WI38 (cell line): ENCODE results near the gene ITGA8.

Experiments
- H3K4me3 ChIP-seq: 2 replicates; pipeline ENCODE4 v1.5.1; 2011; ENCODE audit warnings: low read depth, mild to moderate bottlenecking, control low read depth, low read length
- TF ChIP-seq, protein P1 (sequence below): IDR thresholded peaks from 2 replicates; pipeline ENCODE4 v1.5.1; 2012; ENCODE audit warnings: low read depth, mild to moderate bottlenecking, control low read depth, low read length

Gene ITGA8

DNA sequence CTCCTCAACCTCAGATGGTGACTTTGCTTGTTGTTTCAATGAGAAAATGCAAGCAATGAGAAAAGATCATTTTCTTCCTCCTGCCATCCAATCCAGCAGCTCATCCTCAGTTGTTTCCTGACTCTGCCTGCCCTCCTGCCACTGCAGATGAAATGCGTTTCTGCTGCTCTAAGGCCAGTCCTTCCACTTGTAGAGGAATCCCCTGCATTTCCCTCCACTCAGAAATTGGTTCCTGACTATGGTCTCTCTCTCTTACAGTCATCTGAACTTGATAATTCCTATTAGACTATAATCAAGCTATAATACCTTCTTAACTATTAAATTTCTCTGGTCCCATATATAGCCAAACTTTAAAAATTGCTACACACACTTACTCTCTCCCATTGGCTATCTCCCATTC lies 14.4 kb downstream of the ITGA8 start:
- TF ChIP-seq, protein P1, sequence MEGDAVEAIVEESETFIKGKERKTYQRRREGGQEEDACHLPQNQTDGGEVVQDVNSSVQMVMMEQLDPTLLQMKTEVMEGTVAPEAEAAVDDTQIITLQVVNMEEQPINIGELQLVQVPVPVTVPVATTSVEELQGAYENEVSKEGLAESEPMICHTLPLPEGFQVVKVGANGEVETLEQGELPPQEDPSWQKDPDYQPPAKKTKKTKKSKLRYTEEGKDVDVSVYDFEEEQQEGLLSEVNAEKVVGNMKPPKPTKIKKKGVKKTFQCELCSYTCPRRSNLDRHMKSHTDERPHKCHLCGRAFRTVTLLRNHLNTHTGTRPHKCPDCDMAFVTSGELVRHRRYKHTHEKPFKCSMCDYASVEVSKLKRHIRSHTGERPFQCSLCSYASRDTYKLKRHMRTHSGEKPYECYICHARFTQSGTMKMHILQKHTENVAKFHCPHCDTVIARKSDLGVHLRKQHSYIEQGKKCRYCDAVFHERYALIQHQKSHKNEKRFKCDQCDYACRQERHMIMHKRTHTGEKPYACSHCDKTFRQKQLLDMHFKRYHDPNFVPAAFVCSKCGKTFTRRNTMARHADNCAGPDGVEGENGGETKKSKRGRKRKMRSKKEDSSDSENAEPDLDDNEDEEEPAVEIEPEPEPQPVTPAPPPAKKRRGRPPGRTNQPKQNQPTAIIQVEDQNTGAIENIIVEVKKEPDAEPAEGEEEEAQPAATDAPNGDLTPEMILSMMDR = no peak
- no peak overlapping the region for H3K4me3 ChIP-seq

DNA sequence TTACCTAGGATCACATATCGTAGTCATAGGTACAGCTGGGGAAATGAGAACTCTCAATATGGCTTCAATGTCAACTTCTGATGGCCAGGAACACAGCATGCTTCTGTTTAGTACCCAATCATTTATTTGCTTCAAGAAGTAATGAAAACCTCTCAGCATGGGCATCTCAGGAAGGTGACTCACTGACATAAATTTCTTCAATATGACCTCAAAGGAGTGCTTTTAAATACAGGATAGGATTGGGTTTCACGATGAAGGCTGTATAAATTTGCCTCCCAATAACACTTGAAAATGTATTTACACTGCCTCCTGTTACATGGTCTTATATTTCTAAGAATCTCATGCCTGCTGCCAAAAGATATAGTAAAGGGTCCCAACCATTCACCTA lies 15.1 kb downstream of the ITGA8 start:
- H3K4me3 ChIP-seq = no peak overlapping the region
- TF ChIP-seq, protein P1 = no peak

DNA sequence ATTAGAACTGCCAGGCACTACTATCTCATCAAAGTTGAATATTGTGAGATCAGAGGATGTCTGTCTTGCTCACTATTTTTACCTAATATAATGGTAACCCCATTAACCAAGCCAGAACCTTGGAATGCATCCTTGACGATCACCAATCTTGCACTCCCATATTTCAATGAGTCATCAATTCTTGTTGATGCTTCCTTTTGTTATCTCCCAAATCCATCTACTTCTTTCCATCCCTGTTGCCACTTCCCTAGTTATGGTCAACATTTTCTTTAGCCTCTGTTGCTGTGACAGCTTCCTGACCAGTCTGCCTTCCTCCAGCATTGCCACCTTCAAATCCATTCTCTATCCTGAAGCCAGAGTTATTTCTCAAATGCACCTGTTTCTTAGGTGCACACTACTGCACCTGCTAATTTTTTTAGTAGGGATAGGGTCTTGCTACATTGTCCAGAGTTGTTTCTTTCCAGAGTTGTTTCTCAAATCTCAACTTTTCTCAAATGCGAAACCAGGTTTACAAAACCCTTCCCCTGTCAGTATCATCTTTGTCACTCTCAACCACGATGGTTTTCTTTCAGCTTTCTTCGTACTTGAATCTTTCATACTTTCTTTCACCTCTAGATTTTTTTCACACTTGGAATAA lies 15.7 kb downstream of the ITGA8 start:
- TF ChIP-seq, protein P1 = no peak
- H3K4me3 ChIP-seq = no peak overlapping the region

DNA sequence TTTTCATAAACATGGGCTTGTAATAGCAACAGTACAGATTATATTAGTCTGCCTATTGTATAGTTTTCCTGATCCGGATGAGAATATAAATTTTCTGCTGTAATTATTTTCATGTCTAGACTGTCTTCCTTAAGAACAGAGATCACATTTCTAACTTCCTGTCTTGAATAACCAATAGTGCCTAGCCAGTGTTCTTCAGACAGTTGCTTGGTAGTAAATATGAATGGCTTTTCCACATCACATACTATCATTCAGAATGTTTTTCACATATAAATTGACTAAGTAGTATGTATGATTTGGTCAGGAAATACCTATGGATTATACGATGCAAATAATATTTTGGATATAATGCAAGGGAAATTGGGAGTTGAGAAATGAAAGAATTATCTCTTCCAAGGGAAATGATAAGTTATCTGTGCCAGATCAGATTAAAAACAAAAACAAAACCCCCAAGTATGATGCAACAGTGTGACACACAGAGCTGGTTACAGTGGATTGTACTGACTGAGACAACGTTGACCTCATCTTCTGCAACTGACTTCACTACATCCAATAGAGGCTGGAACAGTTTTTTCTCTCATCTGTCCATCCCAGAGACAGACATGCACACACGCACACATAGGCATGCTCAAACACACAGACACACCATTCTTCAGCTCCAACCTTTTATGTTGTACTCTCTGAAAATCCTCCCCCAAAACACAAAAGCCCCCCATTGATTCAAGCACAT lies 16.4 kb downstream of the ITGA8 start:
- TF ChIP-seq, protein P1 = no peak
- H3K4me3 ChIP-seq = no peak overlapping the region

DNA sequence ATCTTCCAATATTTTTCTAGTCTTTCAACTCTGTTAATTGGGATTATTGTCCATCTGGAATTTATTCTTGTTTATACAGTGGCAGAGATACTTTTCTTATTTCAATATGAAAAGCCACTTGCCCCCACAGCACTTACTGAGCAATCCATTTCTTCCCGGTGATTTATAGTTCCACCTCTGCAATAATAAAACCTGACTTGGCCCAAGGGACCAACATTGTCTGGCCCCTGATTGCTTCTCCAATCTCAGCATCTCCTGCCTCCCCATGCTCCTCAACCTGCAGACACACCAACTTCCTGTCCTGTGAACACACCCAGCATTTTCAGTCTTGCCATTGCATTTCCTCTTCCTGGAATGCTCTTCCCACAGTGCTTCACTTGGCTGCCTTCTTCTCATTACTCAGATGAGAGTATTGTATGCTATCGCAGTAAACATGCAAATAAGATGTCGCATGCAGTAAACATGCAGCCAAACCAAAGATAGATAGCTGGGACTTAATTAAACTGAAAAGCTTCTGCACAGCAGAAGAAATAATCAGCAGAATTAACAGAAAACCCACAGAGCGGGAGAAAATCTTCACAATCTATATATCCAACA lies 19.5 kb downstream of the ITGA8 start:
- H3K4me3 ChIP-seq = no peak overlapping the region

DNA sequence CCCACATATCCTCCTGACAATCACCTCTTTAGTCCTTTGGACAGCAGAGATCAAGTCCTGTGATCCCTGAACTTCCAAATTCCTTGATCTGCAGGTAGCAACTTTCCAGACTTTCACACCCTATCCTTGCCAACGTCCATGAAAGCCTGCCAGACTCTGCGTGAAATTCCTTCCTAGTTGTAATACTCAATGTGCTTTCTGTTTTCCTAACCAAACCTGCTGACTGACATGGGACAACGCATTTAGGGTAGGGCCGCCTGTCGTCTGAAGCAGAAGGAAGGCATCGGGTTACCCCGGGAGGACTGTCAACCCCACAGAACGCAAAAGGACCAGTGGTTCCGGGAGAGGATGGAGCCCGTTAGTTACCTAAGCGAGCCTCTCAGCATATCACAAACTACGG lies 23.9 kb downstream of the ITGA8 start:
- TF ChIP-seq, protein P1 = no peak
- no peak overlapping the region for H3K4me3 ChIP-seq

More for the DNA sequence above, 19.5 kb downstream of the ITGA8 start:
- TF ChIP-seq, protein P1 = no peak

DNA sequence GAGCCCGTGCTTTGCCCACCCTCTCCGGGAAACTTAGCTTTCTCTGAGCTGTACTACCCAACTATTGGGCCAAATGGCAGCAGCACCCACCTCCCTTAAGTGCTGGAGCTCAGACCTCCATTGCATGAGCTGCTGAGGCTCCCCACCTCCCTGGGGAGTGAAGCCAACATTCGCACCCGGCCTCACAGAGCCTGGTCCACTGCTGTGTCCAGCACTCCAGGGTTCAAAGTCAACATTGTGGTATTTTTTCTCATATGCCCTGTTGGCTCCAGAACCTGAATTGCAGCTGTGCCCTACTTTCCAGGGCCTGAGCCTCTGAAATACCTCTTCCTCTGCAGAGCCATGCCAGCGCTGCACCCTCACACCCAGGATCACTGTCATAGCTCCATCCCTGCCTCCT lies 29.7 kb downstream of the ITGA8 start:
- TF ChIP-seq, protein P1 = no peak
- H3K4me3 ChIP-seq = no peak overlapping the region
